Activated CD8-positive, alpha-beta memory T cell treated with anti-CD3 and anti-CD28 coated beads, Interleukin-2, amount 50 U/mL, for 24 hours (primary cell): ENCODE data around the gene PTPRD.

Experiments used
- DNase-seq: peaks from one replicate; pipeline ENCODE4 v3.0.0-alpha.2; 2020; ENCODE audit errors: extremely low read depth

The PTPRD gene

GRCh38 chr9:8388132-8388531 is 2224.7 kb downstream of the PTPRD start:
- DNase-seq, result no peak

- DNase-seq, result no peak
Measured at GRCh38 chr9:8384091-8384490, 2228.7 kb downstream of the PTPRD start.

DNA sequence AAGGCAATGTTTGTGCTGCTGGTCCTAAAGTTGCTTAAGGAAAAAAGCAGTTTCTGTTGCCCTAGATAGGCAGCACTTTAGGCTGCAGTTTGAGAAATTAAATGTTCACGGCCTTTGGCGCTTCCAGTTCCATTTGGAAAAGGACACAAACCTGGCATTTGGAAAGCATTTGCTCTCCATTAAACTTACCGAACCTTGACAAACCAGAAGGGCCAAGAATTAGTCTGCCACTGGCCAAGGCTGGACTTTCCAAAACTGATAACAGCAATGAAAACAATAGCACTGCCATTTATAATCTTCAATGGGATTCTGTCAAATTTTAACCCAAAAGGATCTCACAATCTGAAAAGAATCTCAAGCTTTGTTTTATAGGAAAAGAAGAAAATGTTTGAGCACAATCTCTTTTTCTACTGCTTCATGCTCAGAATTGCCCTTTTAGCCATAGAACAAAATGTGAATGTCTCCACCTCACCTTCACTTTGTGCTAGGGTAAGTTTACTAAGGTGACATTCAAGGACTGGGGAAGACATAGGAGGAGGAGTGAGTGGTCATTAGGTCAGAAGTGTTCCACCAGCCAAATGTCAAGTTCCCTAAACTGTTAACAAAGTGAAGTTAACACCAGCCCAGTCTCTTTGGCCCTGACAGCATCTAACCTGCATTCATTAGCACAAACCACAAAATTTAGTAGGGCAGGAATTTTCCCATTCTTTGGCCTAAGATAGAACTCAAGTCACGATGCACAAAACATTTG is 2229.8 kb downstream of the PTPRD start:
- DNase-seq, result no peak

GRCh38 chr9:8382266-8382665 is 2230.5 kb downstream of the PTPRD start:
- DNase-seq, result no peak

GRCh38 chr9:8381601-8382000 is 2231.2 kb downstream of the PTPRD start:
- DNase-seq, result no peak

DNA sequence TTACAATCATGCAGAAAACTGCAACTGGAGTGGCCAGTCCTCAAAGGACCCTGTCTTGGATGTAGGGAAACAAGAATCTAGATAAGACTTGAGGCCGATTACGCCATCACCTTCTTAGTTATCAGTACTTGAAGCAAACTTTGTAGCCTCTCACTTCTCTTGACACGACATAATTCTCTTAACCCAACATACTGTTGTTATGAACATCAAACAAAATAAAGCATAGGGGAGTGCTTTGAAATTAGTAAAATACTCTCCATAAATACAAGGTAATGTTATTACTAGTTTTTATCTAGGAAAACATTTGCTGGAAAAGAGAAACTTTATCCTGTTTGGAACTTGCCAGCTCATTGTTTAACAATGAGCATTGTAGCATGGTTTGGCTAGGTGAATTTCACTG is 2238.3 kb downstream of the PTPRD start:
- no peak for DNase-seq

DNA sequence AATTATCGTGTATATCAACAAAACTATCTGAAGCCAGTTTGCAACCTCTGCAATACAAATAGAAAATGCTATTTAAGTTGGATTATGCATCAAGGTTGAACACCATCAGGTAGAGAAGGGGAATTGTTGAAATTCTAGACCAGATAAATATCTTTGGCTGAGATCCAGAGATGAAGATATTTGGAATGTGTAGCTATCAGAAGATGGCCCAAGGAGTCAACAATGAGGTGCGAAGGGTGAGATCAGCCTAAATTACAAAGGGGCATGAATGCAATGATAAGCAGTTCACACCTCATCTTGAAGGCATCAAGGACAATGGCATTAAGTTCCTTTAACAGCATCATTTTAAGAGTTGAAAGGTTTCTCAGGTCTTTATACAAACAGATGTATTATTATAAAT is 2241.1 kb downstream of the PTPRD start:
- DNase-seq, result no peak

DNA sequence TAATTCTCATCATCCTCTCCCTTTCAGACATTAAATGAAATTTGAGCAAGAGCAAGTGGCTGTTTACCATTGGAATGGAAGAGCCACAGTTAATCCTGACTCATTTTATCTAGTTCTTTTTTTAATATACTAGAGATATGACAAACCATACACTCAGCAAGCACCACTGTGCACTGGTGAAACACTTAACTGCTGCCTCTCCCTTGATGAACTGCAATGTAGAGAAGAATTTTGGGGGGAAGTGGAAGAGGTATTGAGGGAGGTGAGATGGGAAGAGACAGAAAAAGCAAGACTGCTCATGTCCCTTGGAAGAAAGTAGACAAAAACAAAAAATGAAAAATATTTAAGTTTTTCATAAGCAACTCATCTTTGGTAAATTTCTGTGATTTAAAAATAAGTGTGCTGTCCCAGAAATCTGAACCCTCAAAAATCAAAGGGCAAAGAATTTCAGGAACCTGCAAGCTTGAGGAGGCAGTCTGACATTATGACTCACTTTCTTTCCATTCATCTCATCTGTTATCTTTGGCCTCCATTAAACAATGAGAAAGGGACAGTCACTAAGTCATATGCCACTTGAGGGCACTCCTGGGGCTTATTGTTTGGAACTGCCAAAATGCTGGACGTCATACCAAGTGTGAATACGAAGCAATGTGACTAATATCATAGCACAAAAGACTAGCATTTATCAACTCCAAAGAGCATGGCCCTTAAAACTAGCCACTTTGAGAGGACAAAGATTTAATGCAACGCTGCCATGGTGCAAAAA is 2246.5 kb downstream of the PTPRD start:
- no peak for DNase-seq

- DNase-seq, result no peak
Measured at GRCh38 chr9:8365466-8366160, 2247.2 kb downstream of the PTPRD start.

DNA sequence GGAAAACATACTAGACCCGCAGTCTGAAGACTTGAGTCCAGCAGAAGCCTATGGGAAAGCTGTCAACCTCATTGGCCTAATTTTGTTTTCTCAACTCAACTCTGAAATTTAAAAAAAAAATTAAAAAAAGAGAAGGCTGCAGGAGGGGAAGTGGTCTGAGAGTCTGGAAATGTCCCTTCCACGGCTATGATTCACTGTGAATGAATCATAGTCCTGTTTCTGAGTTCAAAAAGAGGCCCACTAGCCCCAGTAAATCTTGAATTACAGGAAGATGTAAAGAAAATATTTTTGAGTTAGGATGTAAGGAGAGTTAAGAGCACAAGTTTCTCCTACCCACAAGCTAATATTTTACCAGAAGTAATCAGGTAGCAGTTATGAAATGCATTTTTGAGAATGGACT is 2247.8 kb downstream of the PTPRD start:
- DNase-seq, result no peak

DNA sequence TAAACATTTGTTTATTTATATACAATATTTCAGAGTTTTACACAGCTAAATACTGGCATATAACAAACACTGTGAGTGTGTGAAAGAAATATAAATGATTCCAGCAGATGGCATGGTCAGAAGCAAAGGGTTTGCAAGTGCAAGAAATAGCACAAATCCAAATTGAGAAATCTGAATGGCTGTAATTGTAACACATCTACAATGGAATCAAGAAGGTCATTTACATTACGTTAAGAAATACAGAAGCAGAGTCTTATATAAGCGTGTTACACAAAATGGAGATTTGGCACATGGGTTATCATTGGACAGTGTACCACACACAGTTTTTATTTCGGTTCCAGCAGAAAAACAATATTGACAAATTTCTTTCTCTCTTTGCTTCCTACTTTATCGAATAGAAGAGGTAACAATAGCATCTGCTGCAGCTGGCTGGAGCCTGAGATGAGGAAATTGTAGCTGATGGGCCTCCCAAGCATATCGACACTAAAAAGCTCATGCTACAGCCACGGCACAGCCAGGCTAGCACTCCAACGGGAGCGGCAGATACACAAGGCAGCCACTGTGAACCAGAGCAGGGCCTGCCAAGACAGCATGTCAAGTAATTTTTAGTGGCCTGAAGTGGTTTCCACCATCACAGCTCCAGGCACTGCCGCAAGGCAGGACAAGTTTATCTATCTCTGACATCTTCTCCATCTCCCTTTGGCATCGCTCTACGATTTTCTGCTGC is 2248.6 kb downstream of the PTPRD start:
- DNase-seq, result no peak

GRCh38 chr9:8362250-8362649 is 2250.6 kb downstream of the PTPRD start:
- no peak for DNase-seq

DNA sequence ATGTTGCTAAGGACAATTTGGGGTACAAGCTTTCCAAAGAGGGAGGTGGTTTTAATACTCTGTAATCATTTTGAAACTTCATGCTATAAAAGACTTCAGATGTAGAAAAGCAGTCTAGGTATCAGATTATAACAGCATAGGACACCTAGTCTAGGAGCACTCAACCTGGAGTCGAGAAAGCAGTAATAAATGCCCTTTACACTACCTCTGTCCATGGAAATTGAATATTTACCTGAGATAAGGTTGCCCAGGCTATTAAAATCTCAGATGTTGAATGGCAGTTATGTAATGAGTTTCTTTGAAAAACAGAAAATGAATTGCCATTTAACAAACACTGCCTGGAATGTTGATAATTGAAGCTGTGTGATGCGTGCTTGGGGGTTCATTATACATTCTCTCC is 2251.4 kb downstream of the PTPRD start:
- DNase-seq, result no peak

DNA sequence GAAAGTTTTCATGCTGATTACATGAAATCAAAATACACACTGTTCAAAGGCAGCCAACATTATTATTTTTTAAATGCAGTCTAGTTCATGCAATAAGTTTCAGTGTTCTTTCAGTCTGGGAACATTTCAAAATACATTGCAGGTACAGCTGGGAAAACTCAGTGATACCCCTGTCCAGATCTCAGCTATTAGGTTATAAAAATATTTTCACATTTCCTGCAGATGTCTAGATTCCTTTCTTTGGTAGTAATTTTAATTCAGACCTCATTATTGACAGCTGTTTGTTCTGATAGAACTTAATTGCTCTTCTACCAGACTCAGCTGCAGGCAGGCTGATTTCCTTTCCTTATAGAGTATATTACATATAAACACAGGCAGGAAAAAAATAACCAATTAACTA is 2256.4 kb downstream of the PTPRD start:
- DNase-seq, result no peak

DNA sequence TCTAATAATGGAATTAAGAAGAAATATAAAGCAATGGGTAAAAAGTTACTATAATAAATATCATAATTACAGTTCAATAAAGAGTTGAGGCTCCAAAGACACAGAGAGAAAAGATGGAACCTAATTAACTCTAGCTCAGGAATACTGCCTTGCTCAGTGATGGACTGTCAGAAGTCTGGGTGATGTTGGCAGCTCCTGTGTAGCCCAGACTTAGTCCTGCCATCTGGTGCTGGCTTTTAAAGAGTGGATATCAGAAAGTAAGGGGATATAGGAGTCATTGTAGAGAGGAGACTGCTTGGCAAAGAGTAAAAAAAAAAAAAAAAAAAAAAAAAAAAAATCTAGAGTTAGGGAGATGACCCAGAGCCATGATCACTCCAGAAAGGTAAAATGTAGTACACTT is 2261.4 kb downstream of the PTPRD start:
- no peak for DNase-seq

DNA sequence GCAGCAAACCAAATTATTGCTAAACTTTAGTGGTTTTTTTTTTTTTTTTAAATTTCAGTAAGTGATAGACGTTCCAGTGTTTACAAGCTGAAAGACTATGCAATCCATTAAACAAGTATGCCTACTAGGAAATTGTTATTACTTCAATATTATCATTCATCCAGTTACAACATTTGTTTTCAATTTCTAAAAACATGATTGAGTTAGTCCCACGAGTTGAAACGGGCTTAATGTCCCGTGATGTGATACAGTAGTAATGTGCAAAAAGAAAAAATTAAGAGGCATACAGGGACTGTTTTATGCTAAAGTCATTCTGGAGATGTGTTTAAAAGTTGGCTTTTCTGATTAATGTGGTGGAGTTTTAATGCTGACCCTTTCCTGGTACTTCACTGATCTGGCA is 2262.9 kb downstream of the PTPRD start:
- DNase-seq, result no peak

GRCh38 chr9:8349376-8349775 is 2263.4 kb downstream of the PTPRD start:
- DNase-seq, result no peak

- DNase-seq, result no peak
Measured at GRCh38 chr9:8348756-8349155, 2264.0 kb downstream of the PTPRD start.

DNA sequence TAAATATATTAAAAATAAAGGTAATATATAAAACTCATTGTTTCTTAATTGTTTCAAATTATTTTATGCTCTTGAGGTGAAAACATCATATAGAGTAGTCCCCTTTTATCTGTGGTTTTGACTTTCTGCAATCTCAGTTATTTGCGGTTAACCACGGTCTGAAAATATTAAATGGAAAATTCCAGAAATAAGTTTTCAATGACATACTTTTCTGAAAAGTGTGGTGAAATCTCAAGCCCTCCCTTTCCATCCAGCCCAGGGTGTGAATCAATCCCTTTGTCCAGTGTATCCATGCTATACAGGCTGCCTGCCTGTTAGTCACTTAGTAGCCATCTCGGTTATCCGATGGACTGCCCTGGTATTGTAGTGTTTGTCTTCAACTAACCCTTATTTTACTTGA is 2266.5 kb downstream of the PTPRD start:
- no peak for DNase-seq

GRCh38 chr9:8338767-8339510 is 2273.9 kb downstream of the PTPRD start:
- DNase-seq, result no peak
